ENCODE results near the gene GIPC1. TPM values are rescaled to one million over a fixed set of nuclear protein-coding genes. Genes with fewer than 3 reads are reported as not detected.
A peak's percentile ranks its signal among the peaks of the same experiment; 100 is the strongest.
"Not testable (repeated sequence)": the region's sequence is repeated elsewhere in the genome, so short reads cannot be mapped to it uniquely, and the experiment has no call there.

Gene GIPC1
- total RNA-seq, 2 experiments from 2014 or later = 36.5 to 47.2 TPM

DNA sequence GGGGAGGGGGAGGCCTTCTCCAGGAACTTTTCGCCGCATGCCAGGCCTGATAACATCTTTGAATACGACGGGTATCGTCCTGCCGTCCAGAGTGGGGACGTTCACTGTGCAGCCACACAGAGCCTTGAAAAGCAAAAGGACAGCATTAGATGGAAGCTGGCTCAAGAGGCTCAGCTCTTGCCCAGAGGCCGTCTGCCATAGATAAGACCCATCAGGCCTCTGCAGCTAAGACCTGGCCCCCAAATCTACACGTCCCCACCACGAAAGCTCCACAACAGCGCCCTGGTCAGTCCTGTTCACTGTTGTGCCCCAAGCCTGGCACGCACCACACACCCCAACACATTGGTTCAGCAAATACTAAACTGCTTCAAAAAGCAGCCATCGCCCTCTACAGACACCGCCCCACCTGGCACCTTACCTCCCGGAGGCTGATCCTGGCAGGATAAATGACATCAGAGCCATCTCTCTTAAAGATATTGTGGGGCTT lies 20.2 kb upstream of the GIPC1 start:
- CTCF ChIA-PET = interaction anchor here (1.7 kb wide), 1 partner anchor 9 kb away, joined by 7 read pairs; no protein-coding TSS in a partner anchor
- DNase-seq = no peak
- Mint-ChIP-seq H3K4me1 (peaks cover 57% of the 10 kb centered on the region), H3K9me3 (no peaks in the 10 kb centered on the region), H3K36me3 (ENCODE audit: low read depth) (peaks cover 35% of the 10 kb centered on the region), H3K27ac (peak overlapping the region; percentile 93), H3K27me3 (no peaks in the 10 kb centered on the region), H3K4me3 (peak overlapping the region; percentile 94)
- POLR2A ChIA-PET = no interaction called here

DNA sequence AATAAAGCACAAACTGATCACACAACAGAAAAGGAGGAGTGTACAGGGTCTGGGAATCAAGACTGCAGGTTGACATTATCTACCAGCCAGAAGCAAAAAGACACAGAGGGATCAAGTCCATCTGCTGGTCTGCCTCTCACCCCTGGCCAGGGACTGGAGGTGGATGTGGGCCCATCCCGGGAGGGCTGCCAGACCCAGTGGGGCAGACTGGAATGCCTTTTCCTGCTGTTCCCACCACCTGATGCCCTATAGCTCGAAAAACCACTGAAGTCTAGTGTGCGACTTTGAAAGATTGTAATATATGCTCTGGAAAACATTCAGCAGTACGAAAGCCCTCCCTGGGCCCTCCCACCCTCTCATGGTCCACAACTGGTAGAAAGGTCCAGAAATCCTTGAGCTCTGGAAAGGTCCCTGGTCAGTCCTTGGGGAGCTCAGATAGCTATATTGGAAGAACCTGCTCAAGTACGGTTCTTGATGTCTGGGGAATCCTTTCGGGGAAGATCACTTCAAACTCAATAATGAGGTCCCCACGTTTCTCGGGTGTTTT lies 19.6 kb upstream of the GIPC1 start:
- no peak for DNase-seq
- Mint-ChIP-seq H3K9me3 (no peaks in the 10 kb centered on the region), H3K36me3 (ENCODE audit: low read depth) (peaks cover 35% of the 10 kb centered on the region), H3K27me3 (no peaks in the 10 kb centered on the region), H3K27ac (peak overlapping the region; percentile 7), H3K4me3 (peak overlapping the region; percentile 94), H3K4me1 (peaks cover 62% of the 10 kb centered on the region)
- ChIA-PET CTCF (interaction anchor here (1.7 kb wide), 1 partner anchor 9 kb away, joined by 7 read pairs; no protein-coding TSS in a partner anchor), POLR2A (no interaction called here)

DNA sequence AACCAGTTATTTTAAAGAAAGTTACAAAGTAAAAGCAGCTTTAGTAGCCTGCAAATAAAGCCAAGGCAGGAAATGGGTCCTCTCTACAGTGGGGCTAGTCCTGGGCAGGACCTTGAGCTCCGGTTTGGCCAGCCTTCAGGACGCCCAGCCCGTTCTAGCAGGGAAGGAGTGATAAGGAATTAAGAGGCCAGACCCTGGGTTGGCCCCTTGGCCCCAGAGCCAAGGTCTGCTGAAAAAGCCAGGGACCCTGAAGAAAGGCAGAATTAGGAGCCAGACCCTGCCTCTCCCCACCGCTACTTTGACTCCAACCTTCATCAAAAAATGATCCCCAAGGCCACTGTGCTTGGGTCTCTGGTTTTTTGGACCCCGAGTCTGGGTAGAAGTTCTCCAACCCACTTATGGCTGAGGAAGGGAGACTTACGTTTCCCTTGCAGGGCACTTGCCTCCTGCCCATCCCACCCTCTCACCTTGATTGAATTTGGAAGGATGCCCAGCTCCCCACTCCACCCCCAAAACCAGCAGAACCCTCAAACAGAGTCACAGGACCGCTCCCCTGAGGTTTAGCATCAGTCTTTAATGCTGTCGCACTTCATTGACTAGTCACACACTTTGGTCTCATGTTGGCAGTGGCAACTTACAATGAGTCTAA lies 18.4 kb upstream of the GIPC1 start:
- ChIA-PET CTCF (interaction anchor here (1.3 kb wide), 1 partner anchor 12 kb away, joined by 3 read pairs; no protein-coding TSS in a partner anchor), POLR2A (no interaction called here)
- Mint-ChIP-seq H3K36me3 (ENCODE audit: low read depth) (peaks cover 33% of the 10 kb centered on the region), H3K4me1 (peaks cover 59% of the 10 kb centered on the region), H3K4me3 (peak overlapping the region; percentile 19), H3K27me3 (no peaks in the 10 kb centered on the region), H3K9me3 (no peaks in the 10 kb centered on the region), H3K27ac (peak overlapping the region; percentile 46)
- DNase-seq = no peak

DNA sequence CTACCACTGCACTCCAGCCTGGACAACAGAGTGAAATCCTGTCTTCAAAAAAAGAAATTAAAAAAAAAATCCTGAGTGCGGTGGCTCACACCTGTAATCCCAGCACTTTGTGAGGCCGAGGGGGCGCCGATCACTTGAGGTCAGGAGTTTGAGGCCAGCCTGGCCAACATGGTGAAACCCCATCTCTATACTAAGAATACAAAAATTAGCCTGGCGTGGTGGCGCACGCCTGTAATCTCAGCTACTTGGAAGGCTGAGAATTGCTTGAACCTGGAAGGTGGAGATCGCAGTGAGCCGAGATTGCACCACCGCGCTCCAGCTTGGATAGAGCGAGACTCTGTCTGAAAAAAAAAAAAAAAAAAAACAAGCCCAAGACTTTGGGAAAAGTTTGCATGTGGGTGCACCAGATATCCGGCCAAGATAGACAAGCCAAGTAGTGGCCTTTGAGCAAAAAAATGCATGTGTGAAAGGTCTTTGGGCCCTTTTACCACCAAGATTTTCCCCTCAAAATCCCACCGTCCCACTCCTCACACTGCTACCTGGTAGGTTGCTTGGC lies 16.6 kb upstream of the GIPC1 start:
- CTCF ChIA-PET = interaction anchor here (0.5 to 0.6 kb wide), 3 partner anchors 14 to 146 kb away, joined by 3 to 4 read pairs (median 3); no protein-coding TSS in a partner anchor
- DNase-seq = no peak
- POLR2A ChIA-PET = interaction anchor here (0.6 kb wide), 1 partner anchor 637 kb away, joined by 6 read pairs; no protein-coding TSS in a partner anchor
- Mint-ChIP-seq H3K4me1 (peaks cover 64% of the 10 kb centered on the region), H3K27ac (no peak overlapping the region), H3K36me3 (ENCODE audit: low read depth) (peaks cover 30% of the 10 kb centered on the region), H3K9me3 (no peaks in the 10 kb centered on the region), H3K4me3 (no peak overlapping the region), H3K27me3 (no peaks in the 10 kb centered on the region)

DNA sequence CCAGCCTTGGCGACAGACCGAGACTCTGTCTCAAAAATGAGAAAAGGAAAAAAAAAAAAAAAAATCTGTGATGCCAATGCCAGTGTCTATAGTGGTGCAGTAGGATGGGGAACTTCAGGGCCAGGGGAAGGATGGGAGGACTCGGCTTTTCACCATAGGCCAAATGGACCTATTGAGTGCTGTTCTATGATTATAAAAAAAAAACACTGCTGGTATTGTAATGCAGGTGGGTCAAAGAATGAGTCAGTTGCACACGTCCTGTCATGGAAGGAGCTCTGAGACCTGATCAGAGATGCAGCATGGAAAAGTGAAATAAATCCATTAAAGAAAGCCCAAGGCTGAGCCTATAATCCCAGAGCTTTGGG lies 15.3 kb upstream of the GIPC1 start:
- Mint-ChIP-seq H3K27ac (no peak overlapping the region), H3K27me3 (no peaks in the 10 kb centered on the region), H3K9me3 (no peaks in the 10 kb centered on the region), H3K4me3 (no peak overlapping the region), H3K36me3 (ENCODE audit: low read depth) (peaks cover 18% of the 10 kb centered on the region), H3K4me1 (peaks cover 69% of the 10 kb centered on the region)
- DNase-seq = no peak
- ChIA-PET POLR2A (interaction anchor here (0.6 kb wide), 1 partner anchor 22 kb away, joined by 3 read pairs; no protein-coding TSS in a partner anchor), CTCF (interaction anchor here (0.7 to 1.2 kb wide), 2 partner anchors 12 to 797 kb away, joined by 3 to 4 read pairs; no protein-coding TSS in a partner anchor)

DNA sequence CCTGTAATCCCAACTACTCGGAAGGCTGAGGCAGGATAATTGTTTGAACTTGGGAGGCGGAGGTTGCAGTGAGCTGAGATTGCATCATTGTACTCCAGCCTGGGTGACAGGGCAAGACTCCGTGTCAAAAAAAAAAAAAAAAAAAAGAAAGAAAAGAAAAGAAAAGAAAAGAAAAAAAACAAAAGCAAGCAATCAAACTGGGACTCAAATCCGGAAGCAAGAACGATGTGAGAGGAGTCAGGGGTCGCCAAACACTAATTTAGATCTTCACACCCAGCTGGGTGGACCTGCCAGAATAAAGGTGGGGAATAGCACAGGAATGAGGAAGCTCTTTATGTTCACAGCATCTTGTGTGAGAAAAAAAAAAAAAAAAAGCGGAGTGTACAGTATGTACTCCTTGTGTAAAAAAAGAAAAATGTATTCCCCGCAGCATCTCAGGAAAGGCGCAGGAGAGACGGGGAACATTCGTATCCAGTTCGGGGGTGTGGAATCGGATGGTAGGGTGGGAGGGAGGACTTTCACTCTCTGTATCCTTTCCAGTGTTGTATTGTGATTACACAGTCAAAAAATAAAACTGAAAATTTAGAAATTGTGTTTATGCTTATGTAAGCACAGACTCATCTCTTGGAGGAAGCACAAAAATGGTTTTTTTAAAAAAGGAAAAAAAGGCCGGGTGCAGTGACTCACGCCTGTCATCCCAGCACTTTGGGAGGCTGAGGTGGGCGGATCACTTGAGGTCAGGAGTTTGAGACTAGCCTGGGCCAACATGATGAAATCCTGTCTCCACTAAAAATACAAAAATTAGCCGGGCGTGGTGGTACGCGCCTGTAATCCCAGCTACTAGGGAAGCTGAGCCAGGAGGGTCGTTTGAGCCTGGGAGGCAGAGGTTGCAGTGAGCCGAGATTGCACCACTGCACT lies 14.6 kb upstream of the GIPC1 start:
- ChIA-PET POLR2A (no interaction called here), CTCF (interaction anchor here (0.6 to 1.2 kb wide), 4 partner anchors 12 to 796 kb away, joined by 3 to 4 read pairs (median 4); no protein-coding TSS in a partner anchor)
- Mint-ChIP-seq H3K4me1 (peaks cover 69% of the 10 kb centered on the region), H3K27me3 (no peaks in the 10 kb centered on the region), H3K4me3 (no peak overlapping the region), H3K9me3 (no peaks in the 10 kb centered on the region), H3K36me3 (ENCODE audit: low read depth) (peaks cover 12% of the 10 kb centered on the region), H3K27ac (peak overlapping the region; percentile 60)
- no peak for DNase-seq

DNA sequence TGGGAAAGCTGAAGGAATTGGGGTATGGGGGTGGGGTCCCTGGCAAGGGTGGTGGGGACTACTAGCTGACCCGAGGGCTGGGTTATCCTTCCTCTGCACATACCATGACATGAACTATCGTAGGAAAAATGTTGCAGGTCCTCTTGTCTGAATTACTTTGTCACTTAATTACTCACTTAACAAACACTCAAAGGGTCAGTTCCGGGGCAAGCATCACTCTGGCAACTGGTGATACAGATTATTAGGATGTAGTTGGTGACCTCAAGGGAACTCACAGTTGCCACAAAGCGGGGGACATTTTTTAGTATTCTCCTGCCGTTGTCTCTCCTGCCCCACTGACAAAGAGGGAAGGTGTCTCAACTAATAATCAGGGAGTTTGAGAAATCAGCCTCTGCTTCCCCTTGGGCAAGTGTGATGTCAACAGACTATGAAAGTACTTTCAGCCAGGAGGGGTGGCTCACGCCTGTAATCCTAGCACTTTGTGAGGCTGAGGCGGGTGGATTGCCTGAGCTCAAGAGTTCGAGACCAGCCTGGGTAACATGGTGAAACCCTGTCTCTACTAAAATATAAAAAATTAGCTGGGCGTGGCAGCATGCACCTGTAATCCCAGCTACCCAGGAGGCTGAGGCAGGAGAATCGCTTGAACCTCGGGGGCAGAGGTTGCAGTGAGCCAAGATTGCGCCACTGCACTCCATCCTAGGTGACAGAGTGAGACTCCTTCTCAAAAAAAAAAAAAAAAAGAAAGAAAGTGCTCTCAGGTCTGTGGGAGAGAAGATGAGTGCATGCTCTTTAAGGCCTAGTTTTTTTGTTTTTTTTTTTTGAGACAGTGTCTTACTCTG lies 12.0 kb upstream of the GIPC1 start:
- Mint-ChIP-seq H3K27ac (peak overlapping the region; percentile 93), H3K27me3 (peaks cover 1% of the 10 kb centered on the region), H3K4me1 (peaks cover 64% of the 10 kb centered on the region), H3K36me3 (ENCODE audit: low read depth) (no peaks in the 10 kb centered on the region), H3K4me3 (no peak overlapping the region), H3K9me3 (no peaks in the 10 kb centered on the region)
- CTCF ChIA-PET = interaction anchor here (1.3 to 2.1 kb wide), 6 partner anchors 9 to 371 kb away, joined by 4 to 7 read pairs (median 6); partner anchors contain the start of genes ASF1B and DNAJB1
- POLR2A ChIA-PET = no interaction called here
- no peak for DNase-seq

DNA sequence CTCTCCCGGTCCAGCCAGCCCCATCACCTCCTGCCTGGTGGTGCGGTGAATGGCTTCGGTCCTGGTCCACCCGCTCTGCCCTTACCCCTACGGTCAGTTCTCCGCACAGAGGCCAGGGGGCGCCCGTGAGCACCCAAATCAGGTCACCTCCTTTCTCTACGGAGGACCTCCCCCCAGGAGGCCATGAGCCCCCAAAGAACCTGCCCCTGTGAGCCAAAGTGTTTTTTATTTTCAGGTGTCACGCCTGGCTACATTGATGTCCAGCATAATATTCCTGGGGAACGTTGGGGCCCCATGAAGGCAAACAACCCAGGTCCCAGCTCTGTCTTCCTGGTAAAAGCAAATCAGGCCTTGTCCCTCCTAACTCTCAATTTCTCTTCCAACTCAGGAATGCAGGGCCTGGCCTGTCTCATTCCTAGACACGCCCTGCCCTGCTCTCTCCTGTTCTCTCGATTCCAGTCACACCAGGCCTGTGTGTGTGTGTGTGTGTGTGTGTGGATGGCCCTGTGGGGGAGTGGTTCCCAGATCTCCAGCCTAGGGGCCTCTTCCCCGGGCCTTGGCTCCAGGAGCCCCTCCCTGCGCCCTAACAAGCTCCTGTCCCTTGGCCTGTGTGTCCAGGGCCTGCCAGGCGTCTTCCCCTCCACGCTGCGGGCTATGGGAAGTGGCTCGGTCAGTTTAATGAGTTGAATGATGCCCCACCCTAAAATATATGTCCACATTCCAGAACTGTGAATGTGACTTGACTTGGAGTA lies 9.7 kb upstream of the GIPC1 start:
- Mint-ChIP-seq H3K4me1 (peaks cover 53% of the 10 kb centered on the region), H3K27ac (peak overlapping the region; percentile 93), H3K9me3 (no peaks in the 10 kb centered on the region), H3K36me3 (ENCODE audit: low read depth) (no peaks in the 10 kb centered on the region), H3K4me3 (peak overlapping the region; percentile 22), H3K27me3 (peaks cover 1% of the 10 kb centered on the region)
- CTCF ChIA-PET = interaction anchor here (0.6 to 2.1 kb wide), 9 partner anchors 8 to 1591 kb away, joined by 3 to 8 read pairs (median 4); partner anchors contain the start of gene ASF1B
- DNase-seq = peak; percentile 78
- POLR2A ChIA-PET = interaction anchor here (0.5 kb wide), 1 partner anchor 16 kb away, joined by 3 read pairs; no protein-coding TSS in a partner anchor

DNA sequence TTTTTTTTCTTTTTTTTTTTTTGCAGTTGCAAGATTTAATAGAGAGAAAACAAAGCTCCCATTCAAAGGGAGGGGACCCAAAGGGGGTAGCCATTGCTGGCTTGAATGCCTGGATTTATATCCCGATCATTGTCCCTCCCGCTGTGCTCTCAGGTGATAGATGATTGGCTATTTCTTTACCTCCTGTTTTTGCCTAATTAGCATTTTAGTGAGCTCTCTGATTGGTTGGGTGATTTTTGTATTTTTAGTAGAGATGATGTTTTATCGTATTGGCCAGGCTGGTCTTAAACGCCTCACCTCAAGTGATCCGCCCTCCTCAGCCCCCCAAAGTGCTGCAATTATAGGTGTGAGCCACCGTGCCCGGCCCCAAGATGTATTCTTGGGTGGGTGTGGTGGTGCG lies 8.6 kb upstream of the GIPC1 start:
- POLR2A ChIA-PET = not testable (repeated sequence)

DNA sequence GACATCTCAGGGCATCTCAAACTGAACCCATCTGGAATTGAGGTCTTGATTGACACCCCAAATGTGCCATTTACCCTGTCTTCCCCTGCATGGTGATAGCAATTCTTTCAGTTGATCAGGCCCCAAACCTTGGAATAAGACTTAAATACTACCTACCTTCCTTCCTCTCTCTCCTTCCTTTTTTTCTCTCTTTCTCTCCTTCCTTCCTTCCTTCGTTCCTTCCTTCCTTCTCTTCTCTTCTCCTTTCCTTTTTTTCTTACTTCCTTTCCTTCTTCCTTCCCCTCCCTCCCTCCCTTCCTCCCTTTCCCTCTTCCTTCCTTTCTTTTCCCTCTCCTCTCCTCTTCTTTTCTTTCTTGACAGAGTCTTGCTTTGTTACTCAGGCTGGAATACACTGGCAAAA lies 7.4 kb upstream of the GIPC1 start:
- Mint-ChIP-seq H3K4me3 (no peak overlapping the region), H3K4me1 (peaks cover 38% of the 10 kb centered on the region), H3K9me3 (no peaks in the 10 kb centered on the region), H3K27me3 (peaks cover 1% of the 10 kb centered on the region), H3K36me3 (ENCODE audit: low read depth) (no peaks in the 10 kb centered on the region), H3K27ac (no peak overlapping the region)
- no peak for DNase-seq
- POLR2A ChIA-PET = no interaction called here
- CTCF ChIA-PET = interaction anchor here (0.6 to 1.3 kb wide), 2 partner anchors 18 to 24 kb away, joined by 3 to 5 read pairs; no protein-coding TSS in a partner anchor

More for the DNA sequence above, 8.6 kb upstream of the GIPC1 start:
- not testable (repeated sequence) for DNase-seq; H3K4me3 Mint-ChIP-seq; H3K36me3 Mint-ChIP-seq (ENCODE audit: low read depth); H3K9me3 Mint-ChIP-seq; H3K27me3 Mint-ChIP-seq; H3K27ac Mint-ChIP-seq
- CTCF ChIA-PET = interaction anchor here (0.6 to 1.7 kb wide), 8 partner anchors 12 to 1481 kb away, joined by 3 to 4 read pairs (median 3); partner anchors contain the start of gene PTGER1
- peaks cover 46% of the 10 kb centered on the region for H3K4me1 Mint-ChIP-seq
